CD8-positive, alpha-beta memory T cell (primary cell): ENCODE data around the gene DPM3. TPM values are rescaled to one million over a fixed set of nuclear protein-coding genes. Genes with fewer than 3 reads are reported as not detected.
A peak's percentile ranks its signal among the peaks of the same experiment; 100 is the strongest.
"Not testable (repeated sequence)": the region's sequence is repeated elsewhere in the genome, so short reads cannot be mapped to it uniquely, and the experiment has no call there.

Experiments
- CTCF ChIA-PET: fragments of 350-600 bp; sonication (Branson Sonifier 250); formaldehyde crosslinking; loops from one replicate; lab custom pipeline; 2021; ENCODE audit warnings: antibody characterized with exemption; lab: Charles Lee
- POLR2A ChIA-PET: fragments of 350-600 bp; sonication (Branson Sonifier 250); formaldehyde crosslinking; loops from one replicate; lab custom pipeline; 2021; ENCODE audit warnings: antibody characterized with exemption; lab: Charles Lee
- DNase-seq, 5 donors: peaks; one replicate each; pipeline versions ENCODE4 v3.0.0 to v3.0.0-alpha.2; 2020 to 2022; ENCODE audit warnings: mixed read lengths in 1 of 5
- H3K27ac ChIP-seq: one replicate; pipeline ENCODE4 v1.7.0; 2013; ENCODE audit warnings: low read depth, mild to moderate bottlenecking, low read length, moderate library complexity
- H3K27me3 ChIP-seq: 2 replicates; pipeline ENCODE4 v1.7.0; 2013; ENCODE audit warnings: low read length, mild to moderate bottlenecking; ENCODE audit not compliant: insufficient read depth, poor library complexity, severe bottlenecking
- H3K36me3 ChIP-seq: 2 replicates; pipeline ENCODE4 v1.7.0; 2013; ENCODE audit warnings: mild to moderate bottlenecking, low read length, moderate library complexity; ENCODE audit not compliant: insufficient read depth
- H3K4me1 ChIP-seq: 2 replicates; pipeline ENCODE4 v1.7.0; 2013; ENCODE audit warnings: mild to moderate bottlenecking, low read length, moderate library complexity; ENCODE audit not compliant: insufficient read depth
- H3K4me3 ChIP-seq: 2 replicates; pipeline ENCODE4 v1.7.0; 2013; ENCODE audit warnings: mild to moderate bottlenecking, low read length
- H3K9me3 ChIP-seq: 2 replicates; pipeline ENCODE4 v1.7.0; 2013; ENCODE audit warnings: mild to moderate bottlenecking, low read length
- H3K27ac Mint-ChIP-seq, 8 donors: one replicate each; pipeline ENCODE4 v1.8.0; 2020 to 2021; ENCODE audit warnings: mixed read lengths in 8 of 8, mild to moderate bottlenecking in 6 of 8, inconsistent platforms in 3 of 8, moderate library complexity in 3 of 8
- H3K27me3 Mint-ChIP-seq, 2 donors: one replicate each; pipeline ENCODE4 v1.8.0; 2020 to 2021; ENCODE audit warnings: mixed read lengths in 2 of 2, mild to moderate bottlenecking in 1 of 2, moderate library complexity in 1 of 2
- H3K36me3 Mint-ChIP-seq, 3 donors: one replicate each; pipeline ENCODE4 v1.8.0; 2020 to 2021; ENCODE audit warnings: mixed read lengths in 3 of 3, inconsistent platforms in 1 of 3, mild to moderate bottlenecking in 1 of 3
- H3K4me1 Mint-ChIP-seq, 3 donors: one replicate each; pipeline ENCODE4 v1.8.0; 2020 to 2021; ENCODE audit warnings: mixed read lengths in 3 of 3, inconsistent platforms in 1 of 3, mild to moderate bottlenecking in 1 of 3
- H3K4me3 Mint-ChIP-seq, 7 donors: one replicate each; pipeline ENCODE4 v1.8.0; 2020 to 2021; ENCODE audit warnings: mixed read lengths in 7 of 7, mild to moderate bottlenecking in 6 of 7, moderate library complexity in 4 of 7, inconsistent platforms in 2 of 7
- H3K9me3 Mint-ChIP-seq, 5 donors: one replicate each; pipeline ENCODE4 v1.8.0; 2020 to 2022; ENCODE audit warnings: mixed read lengths in 5 of 5, mild to moderate bottlenecking in 3 of 5, moderate library complexity in 2 of 5, inconsistent platforms in 1 of 5
- polyA plus RNA-seq: library from polyadenylated mRNA; unstranded; fragments of 300-500 nt; fragmentation: Illumina TruSeq; gene quantifications from one replicate; pipeline ENCODE4 v1.2.3, GENCODE V29; 2021
- total RNA-seq, 2 experiments: library from RNA; stranded (reverse); gene quantifications; one replicate each; pipeline ENCODE4 v1.2.3, GENCODE V29; 2021

Gene DPM3
- total and polyA plus RNA-seq, 3 experiments from 2014 or later, result 38.9 to 120 (median 40.9) TPM

DNA sequence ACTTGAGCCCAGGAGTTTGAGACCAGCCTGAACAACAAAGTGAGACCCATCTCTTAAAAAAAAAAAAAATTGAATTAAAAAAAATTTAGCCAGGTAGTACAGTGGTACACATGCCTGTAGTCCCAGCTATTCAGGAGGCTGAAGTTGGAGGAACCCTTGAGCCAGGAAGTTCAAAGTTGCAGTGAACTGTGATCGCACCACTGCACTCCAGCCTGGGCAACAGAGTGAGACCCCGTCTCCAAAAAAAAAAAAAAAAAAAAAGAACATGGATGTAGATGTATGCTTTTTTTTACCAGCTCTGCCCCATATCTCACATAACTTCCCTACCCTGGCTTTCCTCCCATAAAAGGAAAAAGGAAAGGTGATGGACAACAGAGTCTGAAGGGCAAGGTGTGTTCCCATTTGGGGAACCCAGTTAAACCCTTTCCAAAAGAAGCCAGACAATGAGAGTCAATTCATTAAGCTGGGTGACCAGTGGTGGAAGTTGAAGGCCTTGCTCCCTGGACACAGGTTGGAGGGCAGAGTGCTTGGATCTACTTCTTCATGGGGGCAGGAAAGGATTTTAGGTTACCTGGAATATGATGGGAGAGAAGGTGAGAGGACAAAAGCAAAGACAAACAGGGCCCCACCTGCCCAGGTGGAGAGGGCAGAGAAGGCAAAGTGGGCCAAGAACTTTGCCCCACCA lies 29.9 kb upstream of the DPM3 start:
- Histone ChIP-seq H3K9me3 (no peaks in the 10 kb centered on the region), H3K27ac (no peak overlapping the region), H3K4me3 (no peak overlapping the region), H3K36me3 (peaks cover 18% of the 10 kb centered on the region), H3K4me1 (peaks cover 39% of the 10 kb centered on the region), H3K27me3 (no peaks in the 10 kb centered on the region)
- POLR2A ChIA-PET, result no interaction called here
- CTCF ChIA-PET, result interaction anchor here (0.9 to 10.7 kb wide), 7 partner anchors 35 to 126 kb away, joined by 3 to 177 read pairs (median 3); partner anchors contain the start of gene SLC50A1
- peaks cover 32 to 54% (median 42%) of the 10 kb centered on the region in 3 donors for H3K4me1 Mint-ChIP-seq
- peaks cover 0 to 39% (median 7%) of the 10 kb centered on the region in 3 donors for H3K36me3 Mint-ChIP-seq
- peak overlapping the region in 1 of 8 donors; percentile 65 for H3K27ac Mint-ChIP-seq
- peak overlapping the region in 2 of 7 donors; percentile 12 to 53 for H3K4me3 Mint-ChIP-seq
- DNase-seq, result no peak
- H3K27me3 Mint-ChIP-seq, result peaks cover 3 to 4% of the 10 kb centered on the region in 2 donors
- no peaks in the 10 kb centered on the region for H3K9me3 Mint-ChIP-seq

DNA sequence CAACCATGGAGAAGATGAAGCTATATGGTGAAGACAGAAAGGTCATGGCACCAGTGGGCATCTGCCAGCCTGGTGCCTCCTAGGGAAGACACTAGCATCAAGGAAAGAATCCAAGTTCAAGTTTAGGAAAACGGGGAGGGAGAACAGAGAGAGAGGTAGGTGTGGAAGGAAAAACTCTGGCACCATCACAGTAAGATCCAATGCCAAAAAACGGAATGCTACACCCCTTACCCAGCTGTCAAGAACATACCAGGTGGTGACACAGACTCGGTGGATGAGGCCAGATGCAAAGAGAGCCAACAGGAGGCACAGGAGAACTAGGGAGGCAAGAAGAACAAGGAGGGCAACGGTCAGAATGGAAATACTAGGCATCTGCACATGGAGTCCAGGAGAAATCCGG lies 29.2 kb upstream of the DPM3 start:
- Mint-ChIP-seq H3K36me3 (peaks cover 0 to 39% (median 7%) of the 10 kb centered on the region in 3 donors), H3K4me3 (peak overlapping the region in 3 of 7 donors; percentile 8 to 57 (median 47)), H3K27me3 (peaks cover 3 to 4% of the 10 kb centered on the region in 2 donors), H3K4me1 (peaks cover 29 to 47% (median 37%) of the 10 kb centered on the region in 3 donors), H3K27ac (peak overlapping the region in 2 of 8 donors; percentile 31 to 55), H3K9me3 (no peaks in the 10 kb centered on the region)
- ChIA-PET POLR2A (no interaction called here), CTCF (interaction anchor here (0.9 to 10.7 kb wide), 6 partner anchors 34 to 125 kb away, joined by 3 to 177 read pairs (median 12); partner anchors contain the start of gene SLC50A1)
- no peak overlapping the region for H3K27ac ChIP-seq
- H3K27me3 ChIP-seq, result no peaks in the 10 kb centered on the region
- peaks cover 33% of the 10 kb centered on the region for H3K4me1 ChIP-seq
- no peak for DNase-seq
- H3K9me3 ChIP-seq, result no peaks in the 10 kb centered on the region
- H3K4me3 ChIP-seq, result no peak overlapping the region
- peaks cover 18% of the 10 kb centered on the region for H3K36me3 ChIP-seq

DNA sequence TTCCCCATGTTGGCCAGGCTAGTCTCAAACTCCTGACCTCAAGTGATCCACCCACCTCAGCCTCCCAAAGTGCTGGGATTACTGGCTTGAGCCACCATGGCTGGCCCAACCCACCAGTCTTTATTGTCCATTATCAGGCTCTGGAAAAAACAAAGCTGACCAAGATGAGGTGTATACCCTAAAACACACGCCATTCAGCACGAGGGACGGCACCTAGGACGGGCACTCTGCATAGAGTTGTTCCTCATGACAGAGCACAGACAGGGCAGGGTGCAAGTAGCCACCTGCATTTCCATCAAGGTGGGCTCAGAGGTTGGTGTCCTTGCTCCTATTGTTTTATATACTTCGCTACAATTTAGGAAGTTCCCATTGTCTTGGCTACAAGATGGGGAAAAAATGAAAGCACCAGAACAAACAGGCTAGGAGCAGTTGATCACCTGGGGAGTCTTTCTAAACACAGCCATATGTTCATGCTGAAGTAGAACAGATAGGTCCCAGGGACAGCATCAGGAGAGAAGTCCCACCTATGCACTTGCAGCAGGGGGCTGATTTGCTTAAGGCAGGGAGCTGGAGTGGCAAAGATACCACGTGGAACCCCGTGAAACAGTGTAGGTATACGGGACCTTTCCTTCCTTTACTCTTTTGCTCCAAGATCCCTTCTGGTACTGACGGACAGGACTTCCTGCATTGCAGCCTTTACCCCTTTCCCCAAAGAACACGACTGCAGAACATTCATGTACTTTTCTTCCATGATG lies 28.3 kb upstream of the DPM3 start:
- Mint-ChIP-seq H3K9me3 (no peaks in the 10 kb centered on the region), H3K27me3 (peaks cover 3 to 4% of the 10 kb centered on the region in 2 donors), H3K4me3 (peak overlapping the region in 1 of 7 donors; percentile 57), H3K36me3 (peaks cover 0 to 39% (median 7%) of the 10 kb centered on the region in 3 donors), H3K4me1 (peaks cover 25 to 39% (median 29%) of the 10 kb centered on the region in 3 donors), H3K27ac (peak overlapping the region in 2 of 8 donors; percentile 17 to 55)
- ChIA-PET CTCF (interaction anchor here (1.0 to 10.7 kb wide), 12 partner anchors 9 to 107 kb away, joined by 3 to 177 read pairs (median 4); partner anchors contain the start of gene DPM3), POLR2A (interaction anchor here (1.1 kb wide), 1 partner anchor 104 kb away, joined by 3 read pairs; no protein-coding TSS in a partner anchor)
- H3K27me3 ChIP-seq, result no peaks in the 10 kb centered on the region
- no peak overlapping the region for H3K4me3 ChIP-seq
- no peak overlapping the region for H3K27ac ChIP-seq
- H3K4me1 ChIP-seq, result peaks cover 24% of the 10 kb centered on the region
- H3K9me3 ChIP-seq, result no peaks in the 10 kb centered on the region
- H3K36me3 ChIP-seq, result peaks cover 18% of the 10 kb centered on the region
- no peak for DNase-seq

DNA sequence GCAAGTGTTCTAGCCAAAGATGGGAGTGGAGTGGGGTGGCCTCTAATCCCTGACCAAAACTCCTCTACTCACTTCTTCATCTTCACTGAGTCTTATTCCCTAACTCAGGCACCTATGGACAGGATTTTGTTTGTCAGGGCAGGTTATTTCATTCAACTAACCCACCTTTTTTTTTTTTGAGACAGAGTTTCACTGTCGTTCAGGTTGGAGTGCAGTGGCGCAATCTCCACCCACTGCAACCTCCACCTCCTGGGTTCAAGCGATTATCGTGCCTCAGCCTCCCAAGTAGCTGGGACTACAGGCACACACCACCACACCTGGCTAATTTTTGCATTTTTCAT lies 27.7 kb upstream of the DPM3 start:
- POLR2A ChIA-PET, result interaction anchor here (0.9 to 1.1 kb wide), 2 partner anchors 26 to 104 kb away, joined by 3 read pairs; no protein-coding TSS in a partner anchor
- H3K27ac ChIP-seq, H3K27me3 Mint-ChIP-seq: not testable (repeated sequence)

DNA sequence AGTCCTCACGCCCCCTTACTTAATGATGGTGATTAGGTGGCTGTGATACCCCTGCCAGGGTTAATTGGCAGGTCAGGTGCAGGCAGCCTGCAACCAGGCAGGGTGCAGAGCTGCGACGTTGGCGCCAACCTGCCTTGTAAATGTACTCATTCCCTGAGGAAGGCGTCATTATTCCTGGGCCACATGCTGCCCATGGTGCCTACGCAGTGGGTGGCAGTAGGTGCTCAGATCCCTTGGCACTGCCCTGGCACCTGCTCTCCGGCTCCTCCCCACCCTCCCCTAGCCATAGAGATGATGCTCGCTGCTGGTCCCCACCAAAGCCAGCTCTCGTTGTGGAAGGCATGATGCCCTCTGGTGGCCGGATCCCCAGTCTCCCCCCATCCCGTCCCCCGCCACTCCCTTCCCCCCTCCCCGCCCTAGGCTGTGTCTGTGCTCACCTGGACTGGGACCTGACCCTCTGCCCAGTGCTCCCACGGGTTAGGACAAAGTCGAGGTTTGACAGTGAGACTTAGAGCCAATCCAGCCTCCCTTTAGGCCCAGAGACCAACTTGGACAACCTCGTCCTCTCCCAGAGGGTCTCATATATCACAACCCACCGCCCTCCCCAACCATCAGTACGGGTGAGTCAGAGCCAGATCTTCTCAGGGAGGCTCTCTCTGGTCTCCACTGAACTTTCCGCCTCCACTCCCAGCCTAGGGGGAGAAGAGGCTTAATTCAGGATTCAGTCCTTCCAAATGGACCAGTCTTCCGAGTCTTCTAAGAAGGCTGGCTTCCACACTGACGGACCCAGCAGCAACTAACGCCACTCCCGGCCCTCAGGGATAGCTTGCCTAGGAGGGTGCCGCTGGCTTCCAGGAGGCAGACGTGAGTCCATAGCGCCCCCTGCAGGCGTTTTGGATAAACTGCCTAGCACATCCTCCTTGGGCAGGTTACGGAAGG lies 27.1 kb upstream of the DPM3 start:
- Mint-ChIP-seq H3K27ac (peak overlapping the region in 4 of 8 donors; percentile 5 to 55 (median 28)), H3K9me3 (no peaks in the 10 kb centered on the region), H3K36me3 (peaks cover 0 to 30% (median 7%) of the 10 kb centered on the region in 3 donors), H3K4me3 (peak overlapping the region; percentile 31 to 71 (median 48)), H3K27me3 (peaks cover 2 to 3% of the 10 kb centered on the region in 2 donors), H3K4me1 (peaks cover 17 to 30% (median 20%) of the 10 kb centered on the region in 3 donors)
- CTCF ChIA-PET, result interaction anchor here (0.9 to 10.7 kb wide), 18 partner anchors 10 to 122 kb away, joined by 3 to 177 read pairs (median 4); partner anchors contain the start of genes ADAM15, DPM3 and SLC50A1
- Histone ChIP-seq H3K4me1 (peaks cover 18% of the 10 kb centered on the region), H3K4me3 (peak overlapping the region; percentile 30), H3K27ac (no peak overlapping the region), H3K27me3 (no peaks in the 10 kb centered on the region), H3K9me3 (no peaks in the 10 kb centered on the region), H3K36me3 (peaks cover 18% of the 10 kb centered on the region)
- peak; percentile 73 to 88 (median 80) for DNase-seq
- POLR2A ChIA-PET, result interaction anchor here (0.9 to 1.1 kb wide), 2 partner anchors 27 to 103 kb away, joined by 3 read pairs; no protein-coding TSS in a partner anchor

More for the DNA sequence above, 27.7 kb upstream of the DPM3 start:
- not testable (repeated sequence) for H3K9me3 Mint-ChIP-seq, H3K9me3 ChIP-seq, H3K27me3 ChIP-seq, H3K4me3 ChIP-seq, DNase-seq
- Mint-ChIP-seq H3K4me3 (peak overlapping the region in 1 of 7 donors; percentile 71), H3K4me1 (peaks cover 19 to 34% (median 24%) of the 10 kb centered on the region in 3 donors), H3K27ac (peak overlapping the region in 3 of 8 donors; percentile 5 to 55 (median 42)), H3K36me3 (peaks cover 0 to 35% (median 7%) of the 10 kb centered on the region in 3 donors)
- H3K36me3 ChIP-seq, result peaks cover 18% of the 10 kb centered on the region
- H3K4me1 ChIP-seq, result peaks cover 20% of the 10 kb centered on the region
- CTCF ChIA-PET, result interaction anchor here (0.9 to 10.7 kb wide), 15 partner anchors 10 to 123 kb away, joined by 3 to 177 read pairs (median 4); partner anchors contain the start of gene DPM3

DNA sequence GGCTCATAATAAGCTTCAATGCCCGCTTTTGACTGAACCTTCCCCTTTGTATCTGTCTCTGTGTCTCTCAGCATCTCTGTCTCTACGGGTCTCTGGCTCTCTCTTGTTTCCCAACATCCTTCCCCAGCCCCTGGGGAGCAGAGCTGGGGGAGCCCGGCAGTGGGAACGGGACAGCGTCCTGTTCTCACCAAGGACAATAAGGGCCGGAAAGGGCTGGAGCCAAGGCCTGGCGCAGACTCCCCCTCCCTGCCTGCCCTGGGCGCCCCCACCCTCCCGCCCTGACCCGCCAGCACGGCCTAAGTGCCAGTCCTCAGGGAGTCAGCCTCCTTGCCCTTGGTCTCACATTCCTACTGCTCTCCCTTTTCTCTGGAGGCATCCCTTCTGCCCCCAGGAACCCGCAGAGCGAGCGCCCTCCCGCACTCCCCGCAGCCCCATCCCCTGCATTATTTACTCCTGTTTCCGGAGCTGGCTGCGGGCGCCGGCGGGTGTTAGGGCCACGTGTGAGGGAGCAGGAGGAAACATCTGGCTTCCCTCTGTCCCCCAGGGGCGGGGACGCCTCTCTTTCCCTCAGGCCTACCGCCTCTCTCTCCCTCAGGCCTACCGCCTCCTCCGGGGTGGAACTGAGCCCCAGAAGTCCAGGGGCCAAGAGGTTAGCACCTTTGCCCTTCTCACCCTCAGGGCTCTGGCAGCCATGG lies 26.3 kb upstream of the DPM3 start:
- Histone ChIP-seq H3K36me3 (peaks cover 18% of the 10 kb centered on the region), H3K4me3 (no peak overlapping the region), H3K4me1 (peaks cover 9% of the 10 kb centered on the region), H3K27me3 (no peaks in the 10 kb centered on the region), H3K9me3 (no peaks in the 10 kb centered on the region), H3K27ac (no peak overlapping the region)
- ChIA-PET CTCF (interaction anchor here (1.0 to 10.7 kb wide), 11 partner anchors 26 to 121 kb away, joined by 3 to 177 read pairs (median 6); partner anchors contain the start of genes ADAM15, DPM3, SLC50A1 and THBS3), POLR2A (no interaction called here)
- DNase-seq, result no peak
- peaks cover 11 to 22% (median 13%) of the 10 kb centered on the region in 3 donors for H3K4me1 Mint-ChIP-seq
- no peaks in the 10 kb centered on the region for H3K9me3 Mint-ChIP-seq
- H3K4me3 Mint-ChIP-seq, result no peak overlapping the region
- H3K27me3 Mint-ChIP-seq, result peaks cover 2 to 3% of the 10 kb centered on the region in 2 donors
- H3K27ac Mint-ChIP-seq, result no peak overlapping the region
- peaks cover 0 to 24% (median 7%) of the 10 kb centered on the region in 3 donors for H3K36me3 Mint-ChIP-seq
